Measurements from ENCODE around the gene CENATAC. TPM values are rescaled to one million over a fixed set of nuclear protein-coding genes. Genes with fewer than 3 reads are reported as not detected.

The CENATAC gene
- total RNA-seq, 1 donor, result 34.5 TPM

DNA sequence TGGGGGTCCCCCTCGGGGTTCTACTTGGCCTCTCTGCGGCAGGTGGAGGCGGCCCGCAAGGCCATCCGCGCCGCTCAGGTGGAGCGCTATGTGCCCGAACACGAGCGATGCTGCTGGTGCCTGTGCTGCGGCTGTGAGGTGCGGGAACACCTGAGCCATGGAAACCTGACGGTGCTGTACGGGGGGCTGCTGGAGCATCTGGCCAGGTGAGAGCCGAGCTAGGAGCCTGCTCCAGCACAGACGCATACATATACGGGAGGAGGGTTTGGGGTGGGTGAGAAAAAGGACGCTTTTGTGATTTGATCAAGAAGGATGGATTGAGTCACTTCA lies 415 bp downstream of the CENATAC start:
- no peak for DNase-seq (ENCODE audit: low read depth)
- peak overlapping the region; percentile 89 for H3K4me3 ChIP-seq (ENCODE audit: low read depth, low read length)
- TF ChIP-seq CTCF (IDR thresholded peaks at IDR 0.05; ENCODE audit: insufficient read depth, low read depth, low read length), result no peak

GRCh38 chr11:118998822-118999221 lies 884 bp downstream of the CENATAC start:
- TF ChIP-seq CTCF (IDR thresholded peaks at IDR 0.05; ENCODE audit: insufficient read depth, low read depth, low read length), result no peak
- peak overlapping the region; percentile 89 for H3K4me3 ChIP-seq (ENCODE audit: low read depth, low read length)

GRCh38 chr11:119000906-119001305 lies 3.0 kb downstream of the CENATAC start:
- TF ChIP-seq CTCF (IDR thresholded peaks at IDR 0.05; ENCODE audit: insufficient read depth, low read depth, low read length), result no peak
- no peak for DNase-seq (ENCODE audit: low read depth)
- no peak overlapping the region for H3K4me3 ChIP-seq (ENCODE audit: low read depth, low read length)

More at GRCh38 chr11:118998822-118999221, 884 bp downstream of the CENATAC start:
- peak; percentile 56 for DNase-seq (ENCODE audit: low read depth)

DNA sequence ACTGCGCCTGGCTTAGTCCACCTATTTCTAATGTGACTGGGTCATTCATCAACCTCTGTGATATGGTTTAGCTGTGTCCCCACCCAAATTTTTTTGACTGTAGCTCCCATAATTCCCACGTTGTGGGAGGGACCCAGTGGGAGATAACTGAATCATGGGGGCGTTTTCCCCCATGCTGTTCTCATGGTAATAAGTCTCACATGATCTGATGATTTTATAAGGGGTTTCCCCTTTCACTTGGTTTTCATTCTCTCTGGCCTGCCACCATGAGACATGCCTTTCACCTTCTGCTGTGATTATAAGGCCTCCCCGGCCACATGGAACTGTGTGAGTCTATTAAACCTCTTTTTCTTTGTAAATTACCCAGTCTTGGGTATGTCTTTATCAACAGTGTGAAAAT lies 8.7 kb downstream of the CENATAC start:
- H3K4me3 ChIP-seq (ENCODE audit: low read depth, low read length), result no peak overlapping the region
- no peak for DNase-seq (ENCODE audit: low read depth)
- no peak for TF ChIP-seq CTCF (IDR thresholded peaks at IDR 0.05; ENCODE audit: insufficient read depth, low read depth, low read length)

- no peak for TF ChIP-seq CTCF (IDR thresholded peaks at IDR 0.05; ENCODE audit: insufficient read depth, low read depth, low read length)
- H3K4me3 ChIP-seq (ENCODE audit: low read depth, low read length), result no peak overlapping the region
- no peak for DNase-seq (ENCODE audit: low read depth)
Observed at GRCh38 chr11:119011476-119012053, 13.6 kb downstream of the CENATAC start.

- no peak for TF ChIP-seq CTCF (IDR thresholded peaks at IDR 0.05; ENCODE audit: insufficient read depth, low read depth, low read length)
- H3K4me3 ChIP-seq (ENCODE audit: low read depth, low read length), result no peak overlapping the region
- DNase-seq (ENCODE audit: low read depth), result no peak
Observed at GRCh38 chr11:119012629-119013170, 14.8 kb downstream of the CENATAC start.
